Measurements from ENCODE around the gene SIRT7.

GRCh38 chr17:81958633-81959342 is 40.8 kb upstream of the SIRT7 start:
- TF ChIP-seq CTCF (IDR thresholded peaks at IDR 0.05; ENCODE audit: poor library complexity, severe bottlenecking) (no peak), EZH2 (IDR thresholded peaks at IDR 0.05; ENCODE audit: borderline replicate concordance, insufficient read depth, low read length, poor library complexity, severe bottlenecking) (no peak), POLR2AphosphoS5 (IDR thresholded peaks at IDR 0.05) (no peak), SMC3 (conservative IDR thresholded peaks at IDR 0.05; ENCODE audit: poor library complexity) (no peak), EP300 (conservative IDR thresholded peaks at IDR 0.05; ENCODE audit: poor library complexity, severe bottlenecking) (no peak), RAD21 (conservative IDR thresholded peaks at IDR 0.05) (no peak), TAF1 (IDR thresholded peaks at IDR 0.05; ENCODE audit: low read depth) (no peak)
